Stimulated activated CD4-positive, alpha-beta T cell treated with anti-CD3 and anti-CD28 coated beads, TNF-alpha, amount 100 ng/mL, for 1 hour (primary cell): ENCODE measurements around the gene RABL6.
"Not testable (repeated sequence)": the region's sequence is repeated elsewhere in the genome, so short reads cannot be mapped to it uniquely, and the experiment has no call there.

Experiments used
- DNase-seq, 3 donors: peaks; one replicate each; pipeline ENCODE4 v3.0.0-alpha.2; 2020; ENCODE audit warnings: low read depth in 3 of 3, low spot score in 1 of 3

The RABL6 gene

DNA sequence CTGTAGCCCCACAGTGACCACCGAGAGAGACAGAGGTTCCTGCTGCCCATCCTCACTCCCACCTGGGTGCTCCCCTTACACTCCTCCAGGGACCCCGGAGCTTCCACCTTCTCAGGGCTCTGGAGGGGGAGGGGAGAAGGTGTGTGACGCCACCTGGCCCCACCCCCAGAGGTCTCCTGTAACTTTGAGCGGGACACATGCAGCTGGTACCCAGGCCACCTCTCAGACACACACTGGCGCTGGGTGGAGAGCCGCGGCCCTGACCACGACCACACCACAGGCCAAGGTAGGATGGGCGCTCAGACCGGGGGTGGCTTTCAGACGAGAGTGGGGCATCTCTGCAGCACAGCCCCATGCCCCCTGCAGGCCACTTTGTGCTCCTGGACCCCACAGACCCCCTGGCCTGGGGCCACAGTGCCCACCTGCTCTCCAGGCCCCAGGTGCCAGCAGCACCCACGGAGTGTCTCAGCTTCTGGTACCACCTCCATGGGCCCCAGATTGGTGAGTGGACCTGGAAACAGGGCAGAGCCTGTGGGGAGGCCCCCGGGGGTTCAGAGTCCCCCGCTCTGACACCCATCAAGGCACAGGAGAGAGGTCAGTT is 48.9 kb downstream of the RABL6 start:
- no peak for DNase-seq

DNA sequence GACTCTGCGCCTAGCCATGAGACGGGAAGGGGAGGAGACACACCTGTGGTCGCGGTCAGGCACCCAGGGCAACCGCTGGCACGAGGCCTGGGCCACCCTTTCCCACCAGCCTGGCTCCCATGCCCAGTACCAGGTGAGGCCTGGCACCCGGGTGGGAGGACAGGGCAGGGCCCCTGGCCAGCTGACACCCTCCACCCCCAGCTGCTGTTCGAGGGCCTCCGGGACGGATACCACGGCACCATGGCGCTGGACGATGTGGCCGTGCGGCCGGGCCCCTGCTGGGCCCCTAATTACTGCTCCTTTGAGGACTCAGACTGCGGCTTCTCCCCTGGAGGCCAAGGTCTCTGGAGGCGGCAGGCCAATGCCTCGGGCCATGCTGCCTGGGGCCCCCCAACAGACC is 49.4 kb downstream of the RABL6 start:
- no peak for DNase-seq

DNA sequence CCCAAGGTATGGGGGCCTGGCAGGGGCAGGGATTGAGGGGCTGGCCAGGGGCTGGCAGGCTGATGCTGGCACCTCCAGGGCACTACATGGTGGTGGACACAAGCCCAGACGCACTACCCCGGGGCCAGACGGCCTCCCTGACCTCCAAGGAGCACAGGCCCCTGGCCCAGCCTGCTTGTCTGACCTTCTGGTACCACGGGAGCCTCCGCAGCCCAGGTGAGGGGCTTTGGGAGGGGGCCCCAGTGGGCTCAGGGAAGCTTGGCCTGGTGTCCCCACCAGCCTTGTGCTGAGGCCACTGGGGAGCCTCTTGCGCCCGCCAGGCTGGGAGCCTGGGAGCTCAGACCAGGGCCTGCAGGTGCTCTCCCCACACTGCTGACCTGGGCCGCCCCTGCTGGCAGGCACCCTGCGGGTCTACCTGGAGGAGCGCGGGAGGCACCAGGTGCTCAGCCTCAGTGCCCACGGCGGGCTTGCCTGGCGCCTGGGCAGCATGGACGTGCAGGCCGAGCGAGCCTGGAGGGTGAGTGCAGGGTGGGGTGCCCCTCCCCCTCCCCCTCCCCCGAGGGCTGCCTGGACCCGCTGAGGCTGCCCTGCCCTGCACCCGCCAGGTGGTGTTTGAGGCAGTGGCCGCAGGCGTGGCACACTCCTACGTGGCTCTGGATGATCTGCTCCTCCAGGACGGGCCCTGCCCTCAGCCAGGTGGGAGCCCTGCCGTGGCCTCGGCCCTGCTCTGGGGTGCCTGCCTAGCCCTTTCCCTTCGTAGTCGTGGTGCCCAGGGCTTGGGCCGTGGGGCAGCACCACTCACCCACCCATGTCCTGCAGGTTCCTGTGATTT is 50.0 kb downstream of the RABL6 start:
- DNase-seq: no peak

DNA sequence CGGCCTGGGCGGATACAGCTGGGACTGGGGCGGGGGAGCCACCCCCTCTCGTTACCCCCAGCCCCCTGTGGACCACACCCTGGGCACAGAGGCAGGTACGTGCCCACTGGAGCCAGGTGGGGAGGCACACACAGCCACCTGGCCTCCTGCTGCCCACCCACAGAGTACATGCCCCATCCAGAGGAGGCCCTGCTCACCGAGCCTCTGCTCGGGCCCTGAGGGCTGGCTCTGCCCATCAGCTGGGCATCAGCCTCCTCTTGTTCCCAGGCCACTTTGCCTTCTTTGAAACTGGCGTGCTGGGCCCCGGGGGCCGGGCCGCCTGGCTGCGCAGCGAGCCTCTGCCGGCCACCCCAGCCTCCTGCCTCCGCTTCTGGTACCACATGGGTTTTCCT is 50.7 kb downstream of the RABL6 start:
- no peak for DNase-seq

DNA sequence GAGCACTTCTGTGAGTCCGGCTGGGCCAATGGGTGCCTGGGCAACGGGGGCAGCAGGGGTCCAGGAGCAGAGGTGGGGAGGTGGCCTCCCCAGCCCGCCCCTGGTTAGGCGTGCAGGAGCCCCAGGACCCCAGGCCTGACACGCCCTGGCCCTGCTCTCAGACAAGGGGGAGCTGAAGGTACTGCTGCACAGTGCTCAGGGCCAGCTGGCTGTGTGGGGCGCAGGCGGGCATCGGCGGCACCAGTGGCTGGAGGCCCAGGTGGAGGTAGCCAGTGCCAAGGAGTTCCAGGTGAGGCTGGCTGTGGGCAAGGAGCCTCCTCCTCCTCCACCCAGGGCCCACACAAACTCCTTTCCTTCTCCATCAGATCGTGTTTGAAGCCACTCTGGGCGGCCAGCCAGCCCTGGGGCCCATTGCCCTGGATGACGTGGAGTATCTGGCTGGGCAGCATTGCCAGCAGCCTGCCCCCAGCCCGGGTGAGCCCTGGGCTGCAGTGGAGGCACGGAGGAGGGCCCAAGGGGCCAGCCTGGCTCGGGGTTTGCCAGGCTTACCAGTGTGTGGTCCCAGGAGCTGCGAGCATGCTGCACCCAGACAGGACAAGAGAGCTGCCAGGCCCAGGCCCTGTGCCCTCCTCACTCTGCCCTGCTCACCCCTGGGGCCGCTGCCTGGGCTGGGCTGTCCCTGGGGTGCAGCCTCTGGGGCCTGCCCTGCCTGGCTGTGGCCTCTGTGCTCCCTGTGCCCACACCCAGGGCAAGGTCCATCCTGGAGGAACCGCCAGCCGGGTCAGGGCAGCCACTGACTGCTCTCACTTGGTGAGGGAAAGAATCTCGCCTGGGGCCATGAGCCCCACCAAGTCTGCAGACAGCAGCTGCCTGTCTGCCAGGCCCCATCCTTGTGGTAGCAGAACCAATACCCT is 51.4 kb downstream of the RABL6 start:
- DNase-seq: no peak

DNA sequence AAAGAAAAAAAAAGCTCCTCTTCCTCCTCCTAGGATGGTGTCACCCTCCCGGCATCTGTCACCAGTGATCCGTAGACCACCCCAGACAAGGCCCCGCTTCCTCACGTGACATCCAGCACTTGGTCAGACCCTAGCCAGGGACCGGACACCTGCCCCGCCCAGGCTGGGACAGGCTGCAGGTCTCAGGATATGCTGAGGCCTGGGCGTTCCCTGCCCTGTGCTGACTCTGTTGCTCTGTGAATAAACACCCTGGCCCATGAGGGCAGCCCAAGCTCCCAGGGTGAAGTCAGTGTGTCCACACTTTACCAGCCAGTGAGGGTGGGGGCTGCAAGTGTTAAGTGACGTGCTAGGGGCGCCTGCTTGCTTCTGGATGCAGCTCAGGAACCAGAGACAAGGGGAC is 52.8 kb downstream of the RABL6 start:
- DNase-seq: no peak

DNA sequence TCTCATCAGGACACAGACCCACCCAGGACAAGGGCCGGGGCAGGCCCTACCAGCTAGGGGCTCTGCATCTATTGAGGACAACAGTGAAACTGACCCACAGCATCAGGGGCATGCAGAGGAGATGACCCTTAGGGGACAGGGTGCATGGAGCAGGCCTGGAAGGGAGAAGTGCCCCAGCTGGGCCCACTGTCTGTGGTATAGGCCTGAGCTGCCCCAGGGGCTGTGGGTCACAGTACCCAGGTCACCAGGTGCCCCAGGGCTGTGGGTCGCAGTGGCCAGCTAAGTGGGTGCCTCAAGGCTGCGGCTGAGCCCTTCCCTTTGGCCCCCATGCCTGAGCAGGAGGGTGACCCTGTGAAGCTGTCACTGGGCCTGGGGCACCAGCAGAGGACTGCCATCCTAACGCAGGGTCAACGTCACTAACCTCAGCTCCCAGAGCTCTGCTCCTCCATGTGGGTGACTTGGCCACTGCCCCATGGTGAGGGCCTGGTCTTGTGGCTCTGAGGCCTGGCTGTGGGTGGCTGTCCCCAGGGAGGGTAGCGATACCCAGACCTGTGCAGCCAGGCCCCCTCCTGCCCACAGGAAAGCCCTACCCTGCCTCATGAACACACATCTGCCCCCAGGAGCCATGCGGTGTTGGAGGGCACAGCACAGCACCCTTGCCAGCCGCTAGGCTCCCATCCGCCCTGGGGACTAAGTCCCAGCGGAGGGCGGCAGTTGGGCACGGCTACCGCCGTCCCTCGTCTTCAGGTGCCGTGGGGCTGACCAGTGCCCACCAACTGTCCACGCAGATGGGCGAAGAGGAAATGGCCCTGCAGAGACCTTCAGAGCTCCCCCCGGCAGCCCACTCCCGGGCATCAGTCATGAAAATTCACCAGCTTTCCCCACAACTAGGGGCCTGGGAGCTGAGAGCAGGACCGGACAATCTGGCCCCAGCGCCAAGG is 53.5 kb downstream of the RABL6 start:
- no peak for DNase-seq

DNA sequence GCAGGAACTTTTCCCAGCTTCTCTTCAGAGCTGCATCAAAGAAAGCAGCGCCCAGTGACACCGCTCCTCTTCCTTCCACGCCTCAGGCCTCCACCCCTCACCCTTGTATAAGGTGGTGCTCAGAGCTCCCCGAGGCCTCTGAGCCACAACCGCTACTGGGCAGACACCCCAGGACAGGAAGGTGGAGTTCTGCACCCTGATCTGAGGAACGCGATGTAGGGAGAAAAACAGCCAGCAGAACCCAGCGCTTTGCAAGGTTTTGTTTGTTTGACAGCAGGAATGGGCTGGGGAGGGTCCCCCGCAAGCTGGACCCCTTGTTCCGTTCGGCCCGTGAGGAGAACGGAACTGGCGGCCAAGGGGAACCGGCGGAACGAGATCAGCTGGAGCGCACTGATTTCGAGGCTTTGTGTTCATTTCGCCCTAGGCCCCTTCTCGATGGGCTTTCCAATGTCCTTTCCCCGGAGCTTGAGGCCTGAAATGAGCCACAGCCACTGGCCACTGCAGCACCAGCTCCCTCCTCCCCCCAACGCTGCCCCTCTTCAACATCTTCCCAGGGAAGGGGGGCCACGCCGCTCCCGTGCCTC is 54.2 kb downstream of the RABL6 start:
- no peak for DNase-seq

DNA sequence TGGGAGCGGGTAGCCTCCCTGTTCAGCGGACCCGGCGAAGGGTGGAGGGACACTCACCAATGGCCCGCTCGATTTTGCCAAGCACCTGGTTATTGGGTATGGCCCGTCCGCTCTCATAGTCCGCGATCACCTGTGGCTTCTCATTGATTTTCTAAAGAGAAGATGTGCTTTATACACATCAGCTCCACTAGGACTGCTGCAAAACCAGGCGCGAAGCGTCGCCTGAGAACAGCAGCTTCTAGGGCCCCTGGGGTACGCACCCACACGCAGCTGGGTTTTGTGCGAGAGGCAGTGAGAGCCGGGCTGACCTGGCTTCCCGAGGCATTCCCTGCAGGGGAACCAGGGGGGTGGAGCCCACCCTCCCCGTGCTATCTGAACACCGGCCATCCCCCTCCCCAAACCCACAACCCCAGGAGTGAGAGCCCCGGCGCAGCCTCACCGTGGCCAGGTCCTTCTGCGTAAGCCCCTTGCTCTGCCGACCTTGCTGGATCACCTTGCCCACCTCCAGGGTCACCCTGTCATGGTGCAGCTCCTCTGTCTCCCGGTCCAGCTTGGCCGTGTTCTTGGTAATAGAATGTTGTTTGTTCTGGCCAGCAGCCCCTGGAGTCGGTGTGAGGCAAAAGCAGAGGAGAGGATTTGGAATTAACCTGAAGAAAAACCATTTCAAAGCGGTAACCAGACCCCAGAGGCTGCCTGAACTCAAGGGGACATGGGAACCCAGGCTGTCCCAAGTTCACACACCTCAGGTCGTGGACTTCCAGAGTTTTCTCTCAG is 55.3 kb downstream of the RABL6 start:
- DNase-seq: no peak

DNA sequence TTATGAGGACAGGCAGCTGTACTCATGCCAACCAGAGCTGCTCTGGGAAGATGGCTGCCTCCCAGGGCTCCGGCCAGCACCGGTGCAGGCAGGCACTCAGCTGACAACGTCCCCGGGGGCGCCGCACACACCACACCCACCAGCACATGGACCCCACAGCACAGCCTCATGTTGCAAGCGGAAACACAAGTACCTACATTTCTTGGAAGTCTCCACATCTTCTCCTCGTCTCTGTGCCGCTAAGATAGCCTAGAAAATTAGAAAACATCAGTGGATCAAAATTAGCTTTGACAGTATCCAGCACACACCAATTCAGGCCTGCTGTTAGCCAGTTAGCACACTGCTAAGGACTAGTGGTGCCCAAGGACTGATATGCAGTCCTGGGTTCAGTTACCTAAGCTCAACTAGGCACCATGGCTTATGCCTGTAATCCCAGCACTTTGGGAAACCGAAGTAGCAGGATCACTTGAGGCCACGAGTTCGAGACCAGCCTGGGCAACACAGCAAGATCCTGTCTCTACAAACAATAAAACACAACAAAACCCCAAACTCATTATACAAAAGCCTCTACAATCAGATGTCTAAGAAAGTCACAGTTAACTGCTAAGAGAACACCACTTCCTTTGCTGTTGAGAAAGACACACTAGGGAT is 56.0 kb downstream of the RABL6 start:
- no peak for DNase-seq

DNA sequence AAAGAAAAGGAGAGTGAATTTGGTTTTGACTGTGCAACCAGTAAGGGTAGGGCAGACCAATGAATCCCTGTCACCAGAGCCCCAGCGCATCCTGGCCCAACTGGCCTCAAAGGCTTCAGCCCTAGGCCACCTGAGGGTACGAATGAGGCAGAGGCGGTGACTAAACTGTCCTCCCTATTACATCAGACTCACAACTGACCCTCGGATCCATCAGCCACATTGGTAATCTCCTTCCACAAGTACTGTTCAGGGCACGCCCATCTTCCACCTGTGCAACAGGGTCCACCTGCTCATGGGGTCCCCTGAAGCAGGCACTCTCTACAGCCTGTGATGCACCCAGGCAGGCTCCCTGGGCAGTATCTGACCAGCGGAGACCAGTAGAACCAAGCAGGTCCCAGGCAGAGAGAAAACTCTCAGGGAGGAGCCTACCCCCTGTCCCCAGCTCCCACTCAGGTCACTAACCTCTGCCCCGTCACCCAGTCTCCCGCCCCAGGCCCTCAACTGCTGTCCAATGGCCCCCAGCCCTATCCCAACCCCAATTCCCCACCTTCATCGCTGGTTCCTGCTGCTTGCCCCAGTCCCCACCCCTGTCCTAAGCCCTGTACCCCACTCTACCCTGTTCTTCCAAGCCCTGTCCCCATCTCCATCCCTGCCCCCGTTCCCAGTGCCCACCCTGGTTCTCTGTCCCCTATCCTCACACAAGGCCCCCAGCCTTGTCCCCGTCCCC is 57.5 kb downstream of the RABL6 start:
- no peak for DNase-seq

DNA sequence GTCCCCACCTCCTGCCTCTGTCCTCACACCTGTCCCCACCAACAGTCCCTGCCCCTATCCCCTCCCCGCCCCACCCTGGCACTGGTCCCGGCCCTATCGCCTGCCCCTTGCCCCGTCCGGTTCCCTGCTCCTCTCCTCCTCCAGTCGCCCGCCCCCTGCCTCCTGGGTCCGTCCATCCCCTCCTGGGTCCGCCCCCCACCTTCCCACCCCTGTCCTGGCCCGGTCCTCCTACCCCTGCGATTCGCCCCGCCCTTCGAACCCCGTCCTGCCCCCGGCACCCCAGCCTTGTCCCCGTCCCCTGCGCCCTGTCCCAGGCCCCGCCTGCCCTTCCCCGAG is 58.0 kb downstream of the RABL6 start:
- DNase-seq: no peak

DNA sequence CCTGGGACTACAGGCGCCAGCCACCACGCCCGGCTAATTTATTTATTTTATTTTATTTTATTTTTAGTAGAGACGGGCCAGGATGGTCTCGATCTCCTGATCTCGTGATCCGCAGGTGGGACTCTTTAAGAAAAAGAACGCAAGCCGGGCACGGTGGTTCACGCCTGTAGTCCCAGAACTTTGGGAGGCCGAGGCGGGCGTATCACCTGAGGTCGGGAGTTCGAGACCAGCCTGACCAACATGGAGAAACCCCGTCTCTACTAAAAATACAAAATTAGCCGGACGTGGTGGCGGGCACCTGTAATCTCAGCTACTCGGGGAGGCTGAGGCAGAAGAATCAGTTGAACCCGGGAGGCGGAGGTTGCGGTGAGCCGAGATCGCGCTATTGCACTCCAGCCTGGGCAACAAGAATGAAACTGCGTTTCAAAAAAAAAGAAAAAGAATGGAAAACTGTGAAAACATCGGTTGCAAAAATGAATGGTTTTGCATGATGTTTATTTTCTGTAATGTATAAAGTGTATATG is 59.2 kb downstream of the RABL6 start:
- DNase-seq: not testable (repeated sequence)

DNA sequence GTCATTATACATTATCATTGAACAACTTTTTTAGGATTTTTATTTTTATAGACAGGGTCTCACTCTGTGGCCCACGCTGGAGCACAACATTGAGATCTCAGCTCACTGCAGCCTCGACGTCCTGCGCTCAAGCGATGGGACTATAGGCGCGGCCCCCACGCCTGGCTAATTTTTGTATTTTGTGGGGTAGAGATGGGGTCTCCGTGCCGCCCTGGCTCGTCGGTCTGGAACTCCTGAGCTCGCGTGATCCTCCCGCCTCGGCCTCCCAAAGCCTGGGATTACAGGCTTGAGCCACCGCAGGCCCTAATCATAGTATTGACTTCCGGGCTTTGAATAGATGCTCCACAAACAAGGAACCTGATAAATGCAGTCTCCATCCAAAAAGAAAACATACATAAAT is 59.7 kb downstream of the RABL6 start:
- DNase-seq: no peak

DNA sequence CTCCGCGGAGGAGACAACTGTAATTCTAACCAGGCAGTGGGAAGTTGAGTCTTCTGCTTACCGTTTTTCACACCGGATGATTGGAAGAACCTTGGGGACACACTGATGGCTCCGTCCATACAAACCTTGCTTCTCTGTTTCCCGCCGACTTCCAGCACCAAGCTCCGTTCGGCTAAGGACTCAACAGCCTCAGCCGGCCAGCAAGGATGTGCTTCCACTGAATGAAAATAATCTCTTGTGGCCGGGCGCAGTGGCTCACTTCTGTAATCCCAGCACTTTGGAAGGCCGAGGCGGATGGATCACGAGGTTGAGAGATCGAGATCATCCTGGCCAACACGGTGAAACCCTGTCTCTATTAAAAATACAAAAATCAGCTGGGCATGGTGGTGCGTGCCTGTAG is 60.2 kb downstream of the RABL6 start:
- no peak for DNase-seq

DNA sequence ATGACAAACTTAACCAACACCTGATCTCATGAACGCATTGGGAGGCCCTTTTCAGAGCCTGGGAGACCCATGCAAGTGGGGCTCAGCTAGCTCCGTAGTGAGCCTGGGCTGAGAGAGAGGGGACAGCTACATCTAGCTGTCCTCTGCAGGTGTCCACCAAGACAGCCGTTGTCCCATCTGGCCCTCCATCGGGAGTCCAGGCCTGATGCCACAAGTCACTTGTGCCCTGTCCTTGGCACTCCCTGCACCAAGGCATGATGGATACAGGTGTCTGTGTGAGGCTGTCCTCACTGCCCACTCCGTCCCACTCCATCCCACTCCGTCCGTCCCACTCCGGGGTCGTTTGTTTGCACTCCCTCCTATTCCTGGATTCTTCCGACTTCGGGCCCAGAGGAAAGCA is 60.9 kb downstream of the RABL6 start:
- no peak for DNase-seq

DNA sequence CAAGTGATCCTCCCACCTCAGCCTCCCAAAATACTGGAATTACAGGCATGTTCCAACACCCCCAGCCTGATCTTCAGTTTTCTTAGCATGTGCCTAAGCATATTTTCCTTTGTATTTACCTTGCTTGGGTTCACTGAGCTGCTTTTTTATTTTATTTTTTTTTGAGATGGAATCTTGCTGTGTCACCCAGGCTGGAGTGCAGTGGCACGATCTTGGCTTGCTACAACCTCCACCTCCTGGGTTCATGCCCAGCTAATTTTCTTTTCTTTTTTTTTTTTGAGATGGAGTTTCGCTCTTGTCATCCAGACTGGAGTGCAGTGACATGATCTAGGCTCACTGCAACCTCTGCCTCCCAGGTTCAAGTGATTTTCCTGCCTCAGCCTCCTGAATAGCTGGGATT is 61.9 kb downstream of the RABL6 start:
- not testable (repeated sequence) for DNase-seq

DNA sequence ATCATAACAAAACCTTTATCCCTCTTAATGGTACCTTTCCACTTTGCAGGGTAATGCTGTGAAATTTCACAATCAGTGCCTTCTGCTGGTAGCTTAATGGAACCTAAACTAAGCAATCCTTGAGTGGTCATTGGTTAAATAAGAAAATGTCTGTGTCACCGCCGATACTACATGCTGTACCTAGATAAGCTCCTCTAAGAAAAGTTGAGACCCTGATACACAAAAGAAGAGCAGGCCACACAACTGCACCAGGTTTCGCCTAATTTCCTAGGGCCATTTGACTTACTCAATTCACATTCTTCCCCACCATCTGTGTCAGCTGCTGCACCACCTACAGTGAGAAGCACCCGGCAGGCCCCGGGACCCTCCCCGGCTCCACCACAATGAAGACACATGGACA is 67.4 kb downstream of the RABL6 start:
- no peak for DNase-seq
